ENCODE data around the gene C17orf100. TPM values are rescaled to one million over a fixed set of nuclear protein-coding genes. Genes with fewer than 3 reads are reported as not detected.

The C17orf100 gene
- total and polyA plus RNA-seq, 10 of the 15 experiments (the other 5 are each of a cell fraction or from before 2014, with no cell fraction given), result 0.84 to 4.7 (median 1.8) TPM

DNA sequence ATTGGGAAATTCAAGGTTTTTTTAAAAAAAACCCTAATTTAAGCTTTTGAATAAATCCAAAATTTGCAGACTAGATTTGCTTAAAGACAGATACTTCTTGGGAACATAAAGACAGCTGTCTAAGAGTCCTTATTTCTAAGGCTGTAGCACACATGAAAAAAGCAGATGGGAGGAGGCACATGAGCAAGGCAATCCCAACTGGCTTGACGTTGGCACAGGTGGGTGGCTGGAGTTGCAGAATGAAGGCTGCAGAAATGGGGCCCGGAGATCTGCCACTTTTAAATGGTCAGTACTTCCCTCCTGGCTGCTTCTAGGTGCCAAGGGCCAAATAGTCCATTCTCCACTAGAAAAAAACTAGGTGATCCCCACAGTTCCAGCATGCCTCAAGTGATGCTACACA is 15.5 kb upstream of the C17orf100 start:
- no TSS peak for BruUV-seq (replicated peaks)
- H4K20me1 ChIP-seq (ENCODE audit: control insufficient read depth, insufficient read depth), result no peaks in the 10 kb centered on the region
- no peak for DNase-seq (ENCODE audit: low read depth, low spot score)

More for the DNA sequence above, 15.5 kb upstream of the C17orf100 start:
- Histone ChIP-seq H3K27ac (ENCODE audit: control insufficient read depth, insufficient read depth) (no peak overlapping the region), H3K27me3 (replicated peaks in 1 of 2; ENCODE audit: control insufficient read depth in 2 of 2, insufficient read depth in 2 of 2, low read length in 1 of 2) (no peaks in the 10 kb centered on the region), H3K36me3 (ENCODE audit: control insufficient read depth in 2 of 2, insufficient read depth in 2 of 2, low read length in 1 of 2) (peaks cover 0 to 8% of the 10 kb centered on the region in 2 experiments; a peak in 1 of 4 replicates), H3K79me2 (ENCODE audit: control insufficient read depth, insufficient read depth, low read length) (peaks cover 21% of the 10 kb centered on the region), H3K4me1 (ENCODE audit: control insufficient read depth, insufficient read depth, low read length) (peaks cover 11% of the 10 kb centered on the region; the same call in 1 of the 2 replicates), H3K4me2 (ENCODE audit: control insufficient read depth, insufficient read depth) (no peak overlapping the region), H2AFZ (ENCODE audit: control insufficient read depth, low read depth, low read length) (no peak overlapping the region), H3K9ac (ENCODE audit: control insufficient read depth, insufficient read depth, low read length) (no peak overlapping the region), H3K4me3 (no peak overlapping the region), H3K9me3 (replicated peaks; ENCODE audit: control insufficient read depth, insufficient read depth, low read length) (no peaks in the 10 kb centered on the region; the same call in 2 of the 3 replicates)
- in situ Hi-C loops (cut with MboI) (no loop called here), intact Hi-C loops (cut with micrococcal nuclease; ENCODE audit: unreplicated experiment) (no loop called here)
- no peak for TF ChIP-seq MYC (IDR thresholded peaks at IDR 0.05; ENCODE audit: insufficient read depth, insufficient read length, insufficient replicate concordance, low read length, severe bottlenecking)
- TF ChIP-seq NFXL1 (IDR thresholded peaks at IDR 0.05; ENCODE audit: borderline replicate concordance), result no peak
- no peak for TF ChIP-seq TAF1 (IDR thresholded peaks at IDR 0.05; ENCODE audit: borderline replicate concordance, low read depth, low read length)
- TF ChIP-seq BRCA1 (IDR thresholded peaks at IDR 0.05; ENCODE audit: low read depth, low read length), result no peak
- TF ChIP-seq ETV6 (conservative IDR thresholded peaks at IDR 0.05 in 1 of 2, IDR thresholded peaks at IDR 0.05 in 1 of 2; ENCODE audit: borderline replicate concordance in 1 of 2, low read depth in 1 of 2), result no peak
- no peak for TF ChIP-seq POU2F2 (IDR thresholded peaks at IDR 0.05; ENCODE audit: borderline replicate concordance, low read depth, low read length)
- TF ChIP-seq, protein P1, sequence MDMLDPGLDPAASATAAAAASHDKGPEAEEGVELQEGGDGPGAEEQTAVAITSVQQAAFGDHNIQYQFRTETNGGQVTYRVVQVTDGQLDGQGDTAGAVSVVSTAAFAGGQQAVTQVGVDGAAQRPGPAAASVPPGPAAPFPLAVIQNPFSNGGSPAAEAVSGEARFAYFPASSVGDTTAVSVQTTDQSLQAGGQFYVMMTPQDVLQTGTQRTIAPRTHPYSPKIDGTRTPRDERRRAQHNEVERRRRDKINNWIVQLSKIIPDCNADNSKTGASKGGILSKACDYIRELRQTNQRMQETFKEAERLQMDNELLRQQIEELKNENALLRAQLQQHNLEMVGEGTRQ (IDR thresholded peaks at IDR 0.05; ENCODE audit: borderline replicate concordance, low read depth, low read length), result no peak
- TF ChIP-seq, protein P2, sequence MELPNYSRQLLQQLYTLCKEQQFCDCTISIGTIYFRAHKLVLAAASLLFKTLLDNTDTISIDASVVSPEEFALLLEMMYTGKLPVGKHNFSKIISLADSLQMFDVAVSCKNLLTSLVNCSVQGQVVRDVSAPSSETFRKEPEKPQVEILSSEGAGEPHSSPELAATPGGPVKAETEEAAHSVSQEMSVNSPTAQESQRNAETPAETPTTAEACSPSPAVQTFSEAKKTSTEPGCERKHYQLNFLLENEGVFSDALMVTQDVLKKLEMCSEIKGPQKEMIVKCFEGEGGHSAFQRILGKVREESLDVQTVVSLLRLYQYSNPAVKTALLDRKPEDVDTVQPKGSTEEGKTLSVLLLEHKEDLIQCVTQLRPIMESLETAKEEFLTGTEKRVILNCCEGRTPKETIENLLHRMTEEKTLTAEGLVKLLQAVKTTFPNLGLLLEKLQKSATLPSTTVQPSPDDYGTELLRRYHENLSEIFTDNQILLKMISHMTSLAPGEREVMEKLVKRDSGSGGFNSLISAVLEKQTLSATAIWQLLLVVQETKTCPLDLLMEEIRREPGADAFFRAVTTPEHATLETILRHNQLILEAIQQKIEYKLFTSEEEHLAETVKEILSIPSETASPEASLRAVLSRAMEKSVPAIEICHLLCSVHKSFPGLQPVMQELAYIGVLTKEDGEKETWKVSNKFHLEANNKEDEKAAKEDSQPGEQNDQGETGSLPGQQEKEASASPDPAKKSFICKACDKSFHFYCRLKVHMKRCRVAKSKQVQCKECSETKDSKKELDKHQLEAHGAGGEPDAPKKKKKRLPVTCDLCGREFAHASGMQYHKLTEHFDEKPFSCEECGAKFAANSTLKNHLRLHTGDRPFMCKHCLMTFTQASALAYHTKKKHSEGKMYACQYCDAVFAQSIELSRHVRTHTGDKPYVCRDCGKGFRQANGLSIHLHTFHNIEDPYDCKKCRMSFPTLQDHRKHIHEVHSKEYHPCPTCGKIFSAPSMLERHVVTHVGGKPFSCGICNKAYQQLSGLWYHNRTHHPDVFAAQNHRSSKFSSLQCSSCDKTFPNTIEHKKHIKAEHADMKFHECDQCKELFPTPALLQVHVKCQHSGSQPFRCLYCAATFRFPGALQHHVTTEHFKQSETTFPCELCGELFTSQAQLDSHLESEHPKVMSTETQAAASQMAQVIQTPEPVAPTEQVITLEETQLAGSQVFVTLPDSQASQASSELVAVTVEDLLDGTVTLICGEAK (IDR thresholded peaks at IDR 0.05; ENCODE audit: borderline replicate concordance), result no peak
- RAD21 ChIA-PET (ENCODE audit: unreplicated experiment), result no interaction called here
- SMC1A ChIA-PET (ENCODE audit: uncharacterized antibody, unreplicated experiment), result no interaction called here
- CTCF ChIA-PET, result interaction anchor here (1.0 kb wide), 1 partner anchor 25 kb away, joined by 3 read pairs; no protein-coding TSS in a partner anchor
- ATAC-seq, result no peak
- POLR2A ChIA-PET, result no interaction called here
- 89% methylated on average over 2 of the region's 2 CpGs for WGBS (ENCODE audit: insufficient coverage, insufficient replicate concordance, low lambda C conversion rate, missing lambda C conversion rate)
- no peak for FAIRE-seq
